Large intestine (tissue), 3 donors: ENCODE measurements around the gene SEMA3B. TPM values are rescaled to one million over a fixed set of nuclear protein-coding genes. Genes with fewer than 3 reads are reported as not detected.
A peak's percentile ranks its signal among the peaks of the same experiment; 100 is the strongest.

Source experiments
- DNase-seq, 2 donors: peaks; one replicate each; pipeline versions ENCODE4 v3.0.0 to v3.0.0-alpha.2; 2013
- H3K27ac ChIP-seq: one replicate; pipeline ENCODE4 v1.5.1; 2013; ENCODE audit warnings: low read length
- H3K27me3 ChIP-seq: 2 replicates; pipeline ENCODE4 v1.6.1; 2013; ENCODE audit warnings: low read length; ENCODE audit not compliant: control insufficient read depth, insufficient read depth
- H3K36me3 ChIP-seq: 2 replicates; pipeline ENCODE4 v1.6.1; 2013; ENCODE audit warnings: low read length; ENCODE audit not compliant: control insufficient read depth, insufficient read depth
- H3K4me1 ChIP-seq: one replicate; pipeline ENCODE4 v1.6.1; 2013; ENCODE audit warnings: low read length; ENCODE audit not compliant: control insufficient read depth, insufficient read depth
- H3K4me3 ChIP-seq: one replicate; pipeline ENCODE4 v1.5.1; 2013; ENCODE audit warnings: low read length
- H3K9me3 ChIP-seq: one replicate; pipeline ENCODE4 v1.6.1; 2013; ENCODE audit warnings: mild to moderate bottlenecking, low read depth, low read length, moderate library complexity; ENCODE audit not compliant: control insufficient read depth
- WGBS: methylation state at CpG from one replicate; pipeline ENCODE4 v1.1.5; 2013; ENCODE audit warnings: low lambda C conversion rate; ENCODE audit not compliant: insufficient coverage; 5-methylcytosine and 5-hydroxymethylcytosine counted together
- polyA plus RNA-seq: library from polyadenylated mRNA; unstranded; fragments of 120-200 nt; gene quantifications from one replicate; pipeline ENCODE4 v1.2.1, GENCODE V29; 2013

SEMA3B gene
- polyA plus RNA-seq, 1 donor: 87.0 TPM

GRCh38 chr3:50323092-50323600 is 54.2 kb downstream of the SEMA3B start:
- WGBS: no CpG with 5 or more reads among the region's 4 CpGs
- Histone ChIP-seq H3K36me3 (peaks cover 32% of the 10 kb centered on the region), H3K4me1 (peaks cover 60% of the 10 kb centered on the region), H3K9me3 (no peaks in the 10 kb centered on the region), H3K4me3 (no peak overlapping the region), H3K27ac (peak overlapping the region; percentile 94), H3K27me3 (no peaks in the 10 kb centered on the region)
- peak in 1 of 2 donors; percentile 34 for DNase-seq

GRCh38 chr3:50323614-50324199 is 54.8 kb downstream of the SEMA3B start:
- H3K27me3 ChIP-seq: no peaks in the 10 kb centered on the region
- no CpG with 5 or more reads among the region's 5 CpGs for WGBS
- no peak for DNase-seq
- no peaks in the 10 kb centered on the region for H3K9me3 ChIP-seq
- H3K36me3 ChIP-seq: peaks cover 27% of the 10 kb centered on the region
- peak overlapping the region; percentile 94 for H3K27ac ChIP-seq
- H3K4me1 ChIP-seq: peaks cover 60% of the 10 kb centered on the region
- no peak overlapping the region for H3K4me3 ChIP-seq

- Histone ChIP-seq H3K36me3 (peaks cover 23% of the 10 kb centered on the region), H3K4me1 (peaks cover 52% of the 10 kb centered on the region), H3K27me3 (no peaks in the 10 kb centered on the region), H3K9me3 (no peaks in the 10 kb centered on the region), H3K4me3 (no peak overlapping the region), H3K27ac (peak overlapping the region; percentile 94)
- DNase-seq: peak; percentile 86 to 88
- no CpG with 5 or more reads among the region's 4 CpGs for WGBS
Measured at GRCh38 chr3:50324351-50325112, 55.6 kb downstream of the SEMA3B start.

- no peak for DNase-seq
- no peak overlapping the region for H3K27ac ChIP-seq
- no peak overlapping the region for H3K4me3 ChIP-seq
- peaks cover 25% of the 10 kb centered on the region for H3K36me3 ChIP-seq
- no CpG with 5 or more reads among the region's 2 CpGs for WGBS
- no peaks in the 10 kb centered on the region for H3K9me3 ChIP-seq
- no peaks in the 10 kb centered on the region for H3K27me3 ChIP-seq
- peaks cover 47% of the 10 kb centered on the region for H3K4me1 ChIP-seq
Measured at GRCh38 chr3:50325113-50325480, 56.1 kb downstream of the SEMA3B start.

- no peak overlapping the region for H3K4me3 ChIP-seq
- H3K27ac ChIP-seq: no peak overlapping the region
- 100% methylated on average over 2 of the region's 11 CpGs for WGBS
- no peak for DNase-seq
- no peaks in the 10 kb centered on the region for H3K27me3 ChIP-seq
- H3K36me3 ChIP-seq: peaks cover 30% of the 10 kb centered on the region
- H3K9me3 ChIP-seq: no peaks in the 10 kb centered on the region
- H3K4me1 ChIP-seq: peaks cover 43% of the 10 kb centered on the region
Measured at GRCh38 chr3:50325497-50326181, 56.7 kb downstream of the SEMA3B start.

- Histone ChIP-seq H3K9me3 (no peaks in the 10 kb centered on the region), H3K4me1 (peaks cover 43% of the 10 kb centered on the region), H3K27me3 (no peaks in the 10 kb centered on the region), H3K27ac (no peak overlapping the region), H3K36me3 (peaks cover 35% of the 10 kb centered on the region), H3K4me3 (no peak overlapping the region)
- no CpG with 5 or more reads among the region's 8 CpGs for whole genome bisulfite sequencing
- DNase-seq: no peak
Measured at GRCh38 chr3:50326182-50326541, 57.2 kb downstream of the SEMA3B start.

GRCh38 chr3:50327129-50327528 is 58.2 kb downstream of the SEMA3B start:
- WGBS: no CpG with 5 or more reads among the region's 4 CpGs
- no peaks in the 10 kb centered on the region for H3K9me3 ChIP-seq
- H3K4me1 ChIP-seq: peaks cover 40% of the 10 kb centered on the region
- no peaks in the 10 kb centered on the region for H3K27me3 ChIP-seq
- no peak overlapping the region for H3K27ac ChIP-seq
- peaks cover 45% of the 10 kb centered on the region for H3K36me3 ChIP-seq
- peak overlapping the region; percentile 89 for H3K4me3 ChIP-seq
- no peak for DNase-seq

Other genes with a start within 250 kb of the SEMA3B start
- 272 TPM for gene RBM5, start 180.2 kb upstream of the SEMA3B start, polyA plus RNA-seq
- 8.9 TPM for gene SEMA3F, start 113.8 kb upstream of the SEMA3B start, polyA plus RNA-seq
- not detected for gene GNAT1, start 77.5 kb upstream of the SEMA3B start, polyA plus RNA-seq
- 2.0 TPM for gene SLC38A3, start 63.9 kb upstream of the SEMA3B start, polyA plus RNA-seq
- 118 TPM for gene GNAI2, start 32.9 kb upstream of the SEMA3B start, polyA plus RNA-seq
- gene LSMEM2, start 9.9 kb downstream of the SEMA3B start, polyA plus RNA-seq: 0.25 TPM
- gene IFRD2, start 23.3 kb downstream of the SEMA3B start, polyA plus RNA-seq: 55.4 TPM
- 2.7 TPM for gene HYAL3, start 30.3 kb downstream of the SEMA3B start, polyA plus RNA-seq
- gene NAA80, start 30.3 kb downstream of the SEMA3B start, polyA plus RNA-seq: 9.6 TPM
- gene HYAL1, start 34.4 kb downstream of the SEMA3B start, polyA plus RNA-seq: 2.1 TPM
- gene HYAL2, start 53.6 kb downstream of the SEMA3B start, polyA plus RNA-seq: 37.2 TPM
- 28.0 TPM for gene TUSC2, start 59.1 kb downstream of the SEMA3B start, polyA plus RNA-seq
- gene RASSF1, start 71.7 kb downstream of the SEMA3B start, polyA plus RNA-seq: 19.5 TPM
- gene ZMYND10, start 76.6 kb downstream of the SEMA3B start, polyA plus RNA-seq: 0.99 TPM
- gene NPRL2, start 81.6 kb downstream of the SEMA3B start, polyA plus RNA-seq: 20.7 TPM
- 20.6 TPM for gene CYB561D2, start 81.7 kb downstream of the SEMA3B start, polyA plus RNA-seq
- 44.2 TPM for gene TMEM115, start 90.4 kb downstream of the SEMA3B start, polyA plus RNA-seq
- 7.5 TPM for gene CACNA2D2, start 234.5 kb downstream of the SEMA3B start, polyA plus RNA-seq